GM12878 (cell line): Measurements from ENCODE around the gene CKAP5. TPM values are rescaled to one million over a fixed set of nuclear protein-coding genes. Genes with fewer than 3 reads are reported as not detected.

ENCODE experiments used
- ATAC-seq: fragments of 200-7000 bp; cut with Tn5 transposase; 3 replicates; pipeline ENCODE4 v1.9.1; 2020; ENCODE audit warnings: mild to moderate bottlenecking, moderate library complexity
- BruUV-seq: library from RNA; stranded (reverse); fragments of 400-500 nt; replicated peaks from 2 replicates; lab custom pipeline; 2021; lab: Mats Ljungman, UMichigan
- CTCF ChIA-PET: fragments of 300-600 bp; sonication (Branson Sonifier 250); formaldehyde crosslinking; extraction: SDS; loops from one replicate; lab custom pipeline; 2021; ENCODE audit warnings: inconsistent platforms; lab: Yijun Ruan, JAX
- POLR2A ChIA-PET: fragments of 350-600 bp; formaldehyde crosslinking; extraction: SDS; loops from one replicate; lab custom pipeline; 2021; ENCODE audit warnings: inconsistent platforms; lab: Charles Lee
- RAD21 ChIA-PET: fragments of 300-600 bp; sonication (Branson Sonifier 250); formaldehyde crosslinking; loops from one replicate; lab custom pipeline; 2023; ENCODE audit warnings: antibody characterized with exemption; ENCODE audit not compliant: unreplicated experiment; lab: Charles Lee
- SMC1A ChIA-PET: fragments of 300-600 bp; sonication (Branson Sonifier 250); formaldehyde crosslinking; loops from one replicate; lab custom pipeline; 2023; ENCODE audit not compliant: unreplicated experiment, uncharacterized antibody; lab: Charles Lee
- DNase-seq: peaks from one replicate; pipeline ENCODE4 v3.0.0-alpha.2; 2011; ENCODE audit warnings: low read depth, low spot score
- FAIRE-seq: peaks from 3 replicates; lab custom pipeline; 2011; peaks lifted over from hg19 to GRCh38; lab: Jason Lieb, UNC
- H2AFZ ChIP-seq: 2 replicates; pipeline ENCODE4 v1.6.0; 2011; ENCODE audit warnings: low read depth, low read length, control low read depth; ENCODE audit not compliant: control insufficient read depth
- H3K27ac ChIP-seq: 2 replicates; pipeline ENCODE4 v1.5.1; 2011; ENCODE audit warnings: control low read depth; ENCODE audit not compliant: control insufficient read depth, insufficient read depth
- H3K27me3 ChIP-seq, 2 experiments: replicated peaks in 1 of 2; 2 replicates each; pipeline versions ENCODE4 v1.6.0 to v1.6.1; 2011; ENCODE audit warnings: low read length in 1 of 2; ENCODE audit not compliant: control insufficient read depth in 2 of 2, insufficient read depth in 2 of 2
- H3K36me3 ChIP-seq, 2 experiments: 2 replicates each; pipeline ENCODE4 v1.5.1; 2011; ENCODE audit warnings: low read length in 1 of 2; ENCODE audit not compliant: control insufficient read depth in 2 of 2, insufficient read depth in 2 of 2
- H3K4me1 ChIP-seq: 2 replicates; pipeline ENCODE4 v1.6.1; 2011; ENCODE audit warnings: mild to moderate bottlenecking, low read length, moderate library complexity, mixed read lengths; ENCODE audit not compliant: control insufficient read depth, insufficient read depth
- H3K4me2 ChIP-seq: 2 replicates; pipeline ENCODE4 v1.6.0; 2011; ENCODE audit warnings: control low read depth; ENCODE audit not compliant: control insufficient read depth, insufficient read depth
- H3K4me3 ChIP-seq: fragments of 200-600 bp; sonication (generic); 2 replicates; pipeline ENCODE4 v1.5.1; 2016
- H3K79me2 ChIP-seq: 2 replicates; pipeline ENCODE4 v1.6.0; 2011; ENCODE audit warnings: low read length; ENCODE audit not compliant: control insufficient read depth, insufficient read depth
- H3K9ac ChIP-seq: 2 replicates; pipeline ENCODE4 v1.8.0; 2011; ENCODE audit warnings: low read length, control low read depth, mixed read lengths; ENCODE audit not compliant: control insufficient read depth, insufficient read depth
- H3K9me3 ChIP-seq: replicated peaks from 3 replicates; pipeline ENCODE4 v1.5.1; 2011; ENCODE audit warnings: mild to moderate bottlenecking, low read length; ENCODE audit not compliant: control insufficient read depth, insufficient read depth
- H4K20me1 ChIP-seq: 2 replicates; pipeline ENCODE4 v1.6.0; 2011; ENCODE audit not compliant: control insufficient read depth, insufficient read depth
- BCL11A ChIP-seq: IDR thresholded peaks from 2 replicates; pipeline ENCODE4 v1.6.1; 2011; ENCODE audit warnings: low read depth, low read length
- EP300 ChIP-seq, 2 experiments: fragments of 150-350 bp in 1 of 2; IDR thresholded peaks; 2 replicates each; pipeline ENCODE4 v1.6.1; 2011 to 2012; ENCODE audit warnings: low read depth in 2 of 2, low read length in 2 of 2, borderline replicate concordance in 1 of 2, improper control_type of control experiment in 1 of 2, inconsistent platforms in 1 of 2; ENCODE audit not compliant: control insufficient read depth in 1 of 2
- JUNB ChIP-seq: IDR thresholded peaks from 2 replicates; pipeline ENCODE4 v1.6.1; 2016; ENCODE audit warnings: antibody characterized with exemption, mild to moderate bottlenecking
- NBN ChIP-seq: fragments of 450-650 bp; IDR thresholded peaks from 2 replicates; pipeline ENCODE4 v1.6.1; 2016
- PAX8 ChIP-seq: fragments of 450-650 bp; IDR thresholded peaks from 2 replicates; pipeline ENCODE4 v1.6.1; 2017; ENCODE audit warnings: mild to moderate bottlenecking, moderate library complexity
- SMAD1 ChIP-seq: fragments of 450-650 bp; IDR thresholded peaks from 2 replicates; pipeline ENCODE4 v1.6.1; 2018; ENCODE audit warnings: mild to moderate bottlenecking, low read depth; ENCODE audit not compliant: partially characterized antibody
- ZNF622 ChIP-seq: fragments of 450-650 bp; IDR thresholded peaks from 2 replicates; pipeline ENCODE4 v1.6.1; 2017; ENCODE audit warnings: mild to moderate bottlenecking, inconsistent platforms
- ZZZ3 ChIP-seq: IDR thresholded peaks from 2 replicates; pipeline ENCODE4 v1.6.1; 2011; ENCODE audit warnings: low read depth; ENCODE audit not compliant: control insufficient read depth, insufficient read length
- in situ Hi-C: fragments of 300-500 bp; cut with MboI; formaldehyde crosslinking; loops from 9 replicates; pipeline ENCODE4 v1.14.3; 2018; ENCODE audit warnings: mixed read lengths
- intact Hi-C: fragments of 100-400 bp; cut with micrococcal nuclease; formaldehyde crosslinking; loops from one replicate; pipeline ENCODE4 v1.14.2; 2022; ENCODE audit not compliant: unreplicated experiment
- polyA plus RNA-seq, 11 experiments: library from polyadenylated mRNA; depleted of rRNA in 4 of 11; unstranded in 6 of 11; stranded (reverse) in 5 of 11; fragments of >200 nt; fragmentation: Nextera tagmentation in 4 of 11; fragmentation: Illumina TruSeq in 1 of 11; extraction: Ambion mirVana in 4 of 11; extraction: Trizol in 1 of 11; gene quantifications; 1 replicate in 1 of 11; 2 replicates in 10 of 11; pipeline versions ENCODE4 v1.2.1 to v1.2.3, GENCODE V29; 2011 to 2016; ENCODE audit warnings: inconsistent platforms in 2 of 11, missing spikeins in 2 of 11, low read depth in 1 of 11
- total RNA-seq, 4 experiments: library from RNA; depleted of rRNA in 3 of 4; stranded (reverse); fragments of >200 nt in 3 of 4; fragmentation: Illumina TruSeq in 1 of 4; extraction: Trizol in 1 of 4; gene quantifications; 2 replicates each; pipeline versions ENCODE4 v1.2.1 to v1.2.3, GENCODE V29; 2013 to 2021
- TF ChIP-seq, protein P1 (sequence below): IDR thresholded peaks from 2 replicates; pipeline ENCODE4 v1.6.1; 2012; ENCODE audit warnings: low read depth, low read length, improper control_type of control experiment
- TF ChIP-seq, protein P2 (sequence below): fragments of 450-650 bp; IDR thresholded peaks from 2 replicates; pipeline ENCODE4 v1.6.1; 2017; ENCODE audit warnings: mild to moderate bottlenecking, moderate library complexity
- TF ChIP-seq, protein P3 (sequence below): fragments of 150-350 bp; IDR thresholded peaks from 2 replicates; pipeline ENCODE4 v1.6.1; 2014; ENCODE audit warnings: mild to moderate bottlenecking, low read depth, low read length
- TF ChIP-seq, protein P4 (sequence below): fragments of 450-650 bp; IDR thresholded peaks from 2 replicates; pipeline ENCODE4 v1.6.1; 2017; ENCODE audit warnings: borderline replicate concordance
- TF ChIP-seq, protein P5 (sequence below): fragments of 450-650 bp; IDR thresholded peaks from 2 replicates; pipeline ENCODE4 v1.6.1; 2017; ENCODE audit warnings: mild to moderate bottlenecking, moderate library complexity

The CKAP5 gene
- total and polyA plus RNA-seq, 10 of the 15 experiments (the other 5 are each of a cell fraction or from before 2014, with no cell fraction given): 20.1 to 161 (median 79.8) TPM

DNA sequence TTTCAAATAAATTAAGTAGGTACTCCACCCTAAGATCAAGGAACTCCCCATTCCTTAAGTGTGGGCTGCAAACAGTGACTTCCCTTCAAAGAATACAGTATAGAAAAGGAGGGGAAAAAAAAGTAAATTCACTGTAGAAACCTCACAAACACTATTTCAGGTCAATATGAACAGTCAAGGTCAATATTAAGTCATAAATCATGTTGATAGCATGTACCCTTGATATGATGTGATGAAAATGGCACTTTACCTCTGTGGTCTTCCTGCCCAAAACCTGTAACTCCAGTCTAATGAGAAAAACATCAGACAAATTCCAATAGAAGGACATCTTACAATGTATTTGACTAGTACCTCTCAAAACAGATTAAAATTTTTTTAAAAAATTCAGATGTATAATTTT is 8.2 kb downstream of the CKAP5 start:
- in situ Hi-C loops (no loop called here), intact Hi-C loops (no loop called here)
- H3K79me2 ChIP-seq: peaks cover 85% of the 10 kb centered on the region
- H3K4me1 ChIP-seq: no peaks in the 10 kb centered on the region
- no peak overlapping the region for H3K9ac ChIP-seq
- no TSS peak for BruUV-seq
- SMC1A ChIA-PET: no interaction called here
- CTCF ChIA-PET: interaction anchor here (0.6 kb wide), 1 partner anchor 684 kb away, joined by 3 read pairs; no protein-coding TSS in a partner anchor
- no peaks in the 10 kb centered on the region for H3K27me3 ChIP-seq
- RAD21 ChIA-PET: no interaction called here
- H3K4me2 ChIP-seq: no peak overlapping the region
- ATAC-seq (no peak), FAIRE-seq (no peak), DNase-seq (no peak)
- POLR2A ChIA-PET: no interaction called here
- no peak overlapping the region for H3K4me3 ChIP-seq
- H3K36me3 ChIP-seq: no peaks in the 10 kb centered on the region; a peak in 1 of 4 replicates
- H3K27ac ChIP-seq: no peak overlapping the region
- no peak overlapping the region for H2AFZ ChIP-seq
- H3K9me3 ChIP-seq: no peaks in the 10 kb centered on the region
- no peaks in the 10 kb centered on the region for H4K20me1 ChIP-seq
- TF ChIP-seq, protein P1, sequence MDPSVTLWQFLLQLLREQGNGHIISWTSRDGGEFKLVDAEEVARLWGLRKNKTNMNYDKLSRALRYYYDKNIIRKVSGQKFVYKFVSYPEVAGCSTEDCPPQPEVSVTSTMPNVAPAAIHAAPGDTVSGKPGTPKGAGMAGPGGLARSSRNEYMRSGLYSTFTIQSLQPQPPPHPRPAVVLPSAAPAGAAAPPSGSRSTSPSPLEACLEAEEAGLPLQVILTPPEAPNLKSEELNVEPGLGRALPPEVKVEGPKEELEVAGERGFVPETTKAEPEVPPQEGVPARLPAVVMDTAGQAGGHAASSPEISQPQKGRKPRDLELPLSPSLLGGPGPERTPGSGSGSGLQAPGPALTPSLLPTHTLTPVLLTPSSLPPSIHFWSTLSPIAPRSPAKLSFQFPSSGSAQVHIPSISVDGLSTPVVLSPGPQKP: no peak
- no peak for TF ChIP-seq ZZZ3
- TF ChIP-seq, protein P2, sequence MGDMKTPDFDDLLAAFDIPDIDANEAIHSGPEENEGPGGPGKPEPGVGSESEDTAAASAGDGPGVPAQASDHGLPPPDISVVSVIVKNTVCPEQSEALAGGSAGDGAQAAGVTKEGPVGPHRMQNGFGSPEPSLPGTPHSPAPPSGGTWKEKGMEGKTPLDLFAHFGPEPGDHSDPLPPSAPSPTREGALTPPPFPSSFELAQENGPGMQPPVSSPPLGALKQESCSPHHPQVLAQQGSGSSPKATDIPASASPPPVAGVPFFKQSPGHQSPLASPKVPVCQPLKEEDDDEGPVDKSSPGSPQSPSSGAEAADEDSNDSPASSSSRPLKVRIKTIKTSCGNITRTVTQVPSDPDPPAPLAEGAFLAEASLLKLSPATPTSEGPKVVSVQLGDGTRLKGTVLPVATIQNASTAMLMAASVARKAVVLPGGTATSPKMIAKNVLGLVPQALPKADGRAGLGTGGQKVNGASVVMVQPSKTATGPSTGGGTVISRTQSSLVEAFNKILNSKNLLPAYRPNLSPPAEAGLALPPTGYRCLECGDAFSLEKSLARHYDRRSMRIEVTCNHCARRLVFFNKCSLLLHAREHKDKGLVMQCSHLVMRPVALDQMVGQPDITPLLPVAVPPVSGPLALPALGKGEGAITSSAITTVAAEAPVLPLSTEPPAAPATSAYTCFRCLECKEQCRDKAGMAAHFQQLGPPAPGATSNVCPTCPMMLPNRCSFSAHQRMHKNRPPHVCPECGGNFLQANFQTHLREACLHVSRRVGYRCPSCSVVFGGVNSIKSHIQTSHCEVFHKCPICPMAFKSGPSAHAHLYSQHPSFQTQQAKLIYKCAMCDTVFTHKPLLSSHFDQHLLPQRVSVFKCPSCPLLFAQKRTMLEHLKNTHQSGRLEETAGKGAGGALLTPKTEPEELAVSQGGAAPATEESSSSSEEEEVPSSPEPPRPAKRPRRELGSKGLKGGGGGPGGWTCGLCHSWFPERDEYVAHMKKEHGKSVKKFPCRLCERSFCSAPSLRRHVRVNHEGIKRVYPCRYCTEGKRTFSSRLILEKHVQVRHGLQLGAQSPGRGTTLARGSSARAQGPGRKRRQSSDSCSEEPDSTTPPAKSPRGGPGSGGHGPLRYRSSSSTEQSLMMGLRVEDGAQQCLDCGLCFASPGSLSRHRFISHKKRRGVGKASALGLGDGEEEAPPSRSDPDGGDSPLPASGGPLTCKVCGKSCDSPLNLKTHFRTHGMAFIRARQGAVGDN: no peak
- no peak for TF ChIP-seq SMAD1
- TF ChIP-seq, protein P3, sequence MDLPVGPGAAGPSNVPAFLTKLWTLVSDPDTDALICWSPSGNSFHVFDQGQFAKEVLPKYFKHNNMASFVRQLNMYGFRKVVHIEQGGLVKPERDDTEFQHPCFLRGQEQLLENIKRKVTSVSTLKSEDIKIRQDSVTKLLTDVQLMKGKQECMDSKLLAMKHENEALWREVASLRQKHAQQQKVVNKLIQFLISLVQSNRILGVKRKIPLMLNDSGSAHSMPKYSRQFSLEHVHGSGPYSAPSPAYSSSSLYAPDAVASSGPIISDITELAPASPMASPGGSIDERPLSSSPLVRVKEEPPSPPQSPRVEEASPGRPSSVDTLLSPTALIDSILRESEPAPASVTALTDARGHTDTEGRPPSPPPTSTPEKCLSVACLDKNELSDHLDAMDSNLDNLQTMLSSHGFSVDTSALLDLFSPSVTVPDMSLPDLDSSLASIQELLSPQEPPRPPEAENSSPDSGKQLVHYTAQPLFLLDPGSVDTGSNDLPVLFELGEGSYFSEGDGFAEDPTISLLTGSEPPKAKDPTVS: no peak
- no peak for TF ChIP-seq PAX8
- TF ChIP-seq, protein P4, sequence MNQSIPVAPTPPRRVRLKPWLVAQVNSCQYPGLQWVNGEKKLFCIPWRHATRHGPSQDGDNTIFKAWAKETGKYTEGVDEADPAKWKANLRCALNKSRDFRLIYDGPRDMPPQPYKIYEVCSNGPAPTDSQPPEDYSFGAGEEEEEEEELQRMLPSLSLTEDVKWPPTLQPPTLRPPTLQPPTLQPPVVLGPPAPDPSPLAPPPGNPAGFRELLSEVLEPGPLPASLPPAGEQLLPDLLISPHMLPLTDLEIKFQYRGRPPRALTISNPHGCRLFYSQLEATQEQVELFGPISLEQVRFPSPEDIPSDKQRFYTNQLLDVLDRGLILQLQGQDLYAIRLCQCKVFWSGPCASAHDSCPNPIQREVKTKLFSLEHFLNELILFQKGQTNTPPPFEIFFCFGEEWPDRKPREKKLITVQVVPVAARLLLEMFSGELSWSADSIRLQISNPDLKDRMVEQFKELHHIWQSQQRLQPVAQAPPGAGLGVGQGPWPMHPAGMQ: no peak
- TF ChIP-seq NBN: no peak
- TF ChIP-seq EP300 (IDR thresholded peaks at IDR 0.05; ENCODE audit: borderline replicate concordance in 1 of 2, control insufficient read depth in 1 of 2, low read depth in 2 of 2, low read length in 2 of 2): no peak
- TF ChIP-seq JUNB: no peak
- TF ChIP-seq BCL11A: no peak
- no peak for TF ChIP-seq ZNF622
- TF ChIP-seq, protein P5, sequence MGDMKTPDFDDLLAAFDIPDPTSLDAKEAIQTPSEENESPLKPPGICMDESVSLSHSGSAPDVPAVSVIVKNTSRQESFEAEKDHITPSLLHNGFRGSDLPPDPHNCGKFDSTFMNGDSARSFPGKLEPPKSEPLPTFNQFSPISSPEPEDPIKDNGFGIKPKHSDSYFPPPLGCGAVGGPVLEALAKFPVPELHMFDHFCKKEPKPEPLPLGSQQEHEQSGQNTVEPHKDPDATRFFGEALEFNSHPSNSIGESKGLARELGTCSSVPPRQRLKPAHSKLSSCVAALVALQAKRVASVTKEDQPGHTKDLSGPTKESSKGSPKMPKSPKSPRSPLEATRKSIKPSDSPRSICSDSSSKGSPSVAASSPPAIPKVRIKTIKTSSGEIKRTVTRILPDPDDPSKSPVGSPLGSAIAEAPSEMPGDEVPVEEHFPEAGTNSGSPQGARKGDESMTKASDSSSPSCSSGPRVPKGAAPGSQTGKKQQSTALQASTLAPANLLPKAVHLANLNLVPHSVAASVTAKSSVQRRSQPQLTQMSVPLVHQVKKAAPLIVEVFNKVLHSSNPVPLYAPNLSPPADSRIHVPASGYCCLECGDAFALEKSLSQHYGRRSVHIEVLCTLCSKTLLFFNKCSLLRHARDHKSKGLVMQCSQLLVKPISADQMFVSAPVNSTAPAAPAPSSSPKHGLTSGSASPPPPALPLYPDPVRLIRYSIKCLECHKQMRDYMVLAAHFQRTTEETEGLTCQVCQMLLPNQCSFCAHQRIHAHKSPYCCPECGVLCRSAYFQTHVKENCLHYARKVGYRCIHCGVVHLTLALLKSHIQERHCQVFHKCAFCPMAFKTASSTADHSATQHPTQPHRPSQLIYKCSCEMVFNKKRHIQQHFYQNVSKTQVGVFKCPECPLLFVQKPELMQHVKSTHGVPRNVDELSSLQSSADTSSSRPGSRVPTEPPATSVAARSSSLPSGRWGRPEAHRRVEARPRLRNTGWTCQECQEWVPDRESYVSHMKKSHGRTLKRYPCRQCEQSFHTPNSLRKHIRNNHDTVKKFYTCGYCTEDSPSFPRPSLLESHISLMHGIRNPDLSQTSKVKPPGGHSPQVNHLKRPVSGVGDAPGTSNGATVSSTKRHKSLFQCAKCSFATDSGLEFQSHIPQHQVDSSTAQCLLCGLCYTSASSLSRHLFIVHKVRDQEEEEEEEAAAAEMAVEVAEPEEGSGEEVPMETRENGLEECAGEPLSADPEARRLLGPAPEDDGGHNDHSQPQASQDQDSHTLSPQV: no peak
